A549 (cell line): ENCODE data around the gene WDR48. TPM values are rescaled to one million over a fixed set of nuclear protein-coding genes. Genes with fewer than 3 reads are reported as not detected.

Source experiments
- ATAC-seq, 2 experiments: fragments of 200-7000 bp in 1 of 2; fragments of >200 bp in 1 of 2; cut with Nextera tagmentation in 1 of 2; cut with Tn5 transposase in 1 of 2; 3 replicates each; pipeline versions ENCODE4 v1.8.0 to v1.9.1; 2018 to 2020; ENCODE audit warnings: mild to moderate bottlenecking in 1 of 2, moderate library complexity in 1 of 2
- CTCF ChIA-PET: fragments of 300-600 bp; sonication (Branson Sonifier 250); formaldehyde crosslinking; extraction: SDS; loops from one replicate; lab custom pipeline; 2021; ENCODE audit warnings: antibody characterized with exemption, inconsistent platforms; lab: Yijun Ruan, JAX
- POLR2A ChIA-PET: fragments of 350-600 bp; formaldehyde crosslinking; extraction: SDS; loops from one replicate; lab custom pipeline; 2021; ENCODE audit warnings: antibody characterized with exemption, inconsistent platforms; lab: Yijun Ruan, JAX
- DNase-seq, 2 experiments: peaks; one replicate each; pipeline versions ENCODE4 v3.0.0 to v3.0.0-alpha.2; 2011 to 2016; ENCODE audit warnings: low read depth in 1 of 2, low spot score in 1 of 2
- FAIRE-seq: peaks from 2 replicates; lab custom pipeline; 2011; peaks lifted over from hg19 to GRCh38; lab: Jason Lieb, UNC
- H3K27ac ChIP-seq, 2 experiments: fragments of >200 bp; sonication (Bioruptor Twin); formaldehyde crosslinking; 3 replicates each; pipeline ENCODE4 v1.5.1; 2016 to 2017
- H3K4me1 ChIP-seq: fragments of >200 bp; sonication (Bioruptor Twin); formaldehyde crosslinking; 3 replicates; pipeline ENCODE4 v1.6.1; 2016
- H3K4me2 ChIP-seq: fragments of >200 bp; sonication (Bioruptor Twin); formaldehyde crosslinking; 3 replicates; pipeline ENCODE4 v1.6.1; 2016
- H3K4me3 ChIP-seq: fragments of >200 bp; sonication (Bioruptor Twin); formaldehyde crosslinking; 3 replicates; pipeline ENCODE4 v1.5.1; 2016
- H3K9me3 ChIP-seq: fragments of >200 bp; sonication (Bioruptor Twin); formaldehyde crosslinking; 3 replicates; pipeline ENCODE4 v1.6.1; 2016
- CHD4 ChIP-seq: fragments of 200-600 bp; sonication (generic); IDR thresholded peaks from 2 replicates; pipeline ENCODE4 v1.6.1; 2016; ENCODE audit warnings: antibody characterized with exemption, mild to moderate bottlenecking, borderline replicate concordance
- CTCF ChIP-seq: fragments of >200 bp; sonication (Bioruptor Twin); formaldehyde crosslinking; IDR thresholded peaks from 3 replicates; pipeline ENCODE4 v1.5.1; 2016
- EHF ChIP-seq: fragments of 250-450 bp; sonication (Bioruptor Pico); IDR thresholded peaks from 2 replicates; pipeline ENCODE4 v1.5.0; 2020; ENCODE audit warnings: mild to moderate bottlenecking
- ELK1 ChIP-seq: fragments of 150-350 bp; IDR thresholded peaks from 2 replicates; pipeline ENCODE4 v1.6.1; 2014; ENCODE audit warnings: low read depth, mild to moderate bottlenecking, low read length
- EP300 ChIP-seq, 2 experiments: fragments of >200 bp; sonication (Bioruptor Twin); formaldehyde crosslinking; IDR thresholded peaks; 2 replicates in 1 of 2; 3 replicates in 1 of 2; pipeline ENCODE4 v1.6.1; 2016 to 2017
- ESRRA ChIP-seq: fragments of 150-350 bp; IDR thresholded peaks from 2 replicates; pipeline ENCODE4 v1.6.1; 2014; ENCODE audit warnings: mild to moderate bottlenecking, low read length, borderline replicate concordance
- FOXS1 ChIP-seq: fragments of 250-450 bp; sonication (Bioruptor Pico); IDR thresholded peaks from 2 replicates; pipeline ENCODE4 v1.5.0; 2020; ENCODE audit warnings: mild to moderate bottlenecking, moderate library complexity
- HDAC2 ChIP-seq: fragments of 200-600 bp; sonication (generic); IDR thresholded peaks from 2 replicates; pipeline ENCODE4 v1.6.1; 2016
- HEYL ChIP-seq: fragments of 250-450 bp; sonication (Bioruptor Pico); IDR thresholded peaks from 2 replicates; pipeline ENCODE4 v1.8.0; 2021; ENCODE audit warnings: mild to moderate bottlenecking, moderate library complexity
- HOXA7 ChIP-seq: fragments of 250-450 bp; sonication (Bioruptor Pico); IDR thresholded peaks from 2 replicates; pipeline ENCODE4 v1.5.0; 2020; ENCODE audit warnings: mild to moderate bottlenecking, moderate library complexity
- KDM1A ChIP-seq: fragments of 200-600 bp; sonication (generic); IDR thresholded peaks from 2 replicates; pipeline ENCODE4 v1.6.1; 2016; ENCODE audit warnings: low read depth, mild to moderate bottlenecking
- KDM5A ChIP-seq: fragments of 200-600 bp; sonication (generic); IDR thresholded peaks from 2 replicates; pipeline ENCODE4 v1.6.1; 2016; ENCODE audit warnings: antibody characterized with exemption, mild to moderate bottlenecking
- MAFK ChIP-seq: fragments of 450-650 bp; IDR thresholded peaks from 2 replicates; pipeline ENCODE4 v1.6.1; 2014; ENCODE audit not compliant: partially characterized antibody
- PBX3 ChIP-seq: IDR thresholded peaks from 2 replicates; pipeline ENCODE4 v1.6.1; 2012
- PHF8 ChIP-seq: fragments of 200-600 bp; sonication (generic); IDR thresholded peaks from 2 replicates; pipeline ENCODE4 v1.6.1; 2016; ENCODE audit warnings: low read depth, mild to moderate bottlenecking, antibody characterized with exemption, moderate library complexity, borderline replicate concordance
- POLR2A ChIP-seq: IDR thresholded peaks from 2 replicates; pipeline ENCODE4 v1.6.1; 2012; ENCODE audit warnings: mild to moderate bottlenecking, low read length
- RCOR1 ChIP-seq: fragments of 150-350 bp; IDR thresholded peaks from 2 replicates; pipeline ENCODE4 v1.6.1; 2014; ENCODE audit warnings: antibody characterized with exemption, low read length, low read depth
- REST ChIP-seq: fragments of 200-600 bp; sonication (generic); IDR thresholded peaks from 2 replicates; pipeline ENCODE4 v1.6.1; 2016; ENCODE audit warnings: antibody characterized with exemption, mild to moderate bottlenecking, moderate library complexity
- RFX5 ChIP-seq: fragments of 450-650 bp; IDR thresholded peaks from 2 replicates; pipeline ENCODE4 v1.7.1; 2014; ENCODE audit warnings: antibody characterized with exemption, mild to moderate bottlenecking, moderate library complexity
- RNF2 ChIP-seq: fragments of 200-600 bp; sonication (generic); IDR thresholded peaks from 2 replicates; pipeline ENCODE4 v1.6.1; 2016; ENCODE audit warnings: low read depth, mild to moderate bottlenecking, antibody characterized with exemption, moderate library complexity, borderline replicate concordance
- SMC3 ChIP-seq: fragments of >200 bp; sonication (Bioruptor Twin); formaldehyde crosslinking; IDR thresholded peaks from 3 replicates; pipeline ENCODE4 v1.6.1; 2018; ENCODE audit warnings: inconsistent platforms
- TFCP2L1 ChIP-seq: fragments of 250-450 bp; sonication (Bioruptor Pico); IDR thresholded peaks from 2 replicates; pipeline ENCODE4 v1.5.0; 2021; ENCODE audit warnings: mild to moderate bottlenecking
- ZNF302 ChIP-seq: fragments of 250-450 bp; sonication (Bioruptor Pico); IDR thresholded peaks from 2 replicates; pipeline ENCODE4 v1.9.0; 2021; ENCODE audit warnings: inconsistent platforms, mild to moderate bottlenecking, moderate library complexity
- ZSCAN20 ChIP-seq: fragments of 250-450 bp; sonication (Bioruptor Pico); IDR thresholded peaks from 2 replicates; pipeline ENCODE4 v1.8.0; 2022; ENCODE audit warnings: mild to moderate bottlenecking, moderate library complexity
- polyA plus RNA-seq, 4 experiments: library from polyadenylated mRNA; depleted of rRNA in 3 of 4; stranded (reverse); fragments of >200 nt; fragmentation: RNase III in 1 of 4; extraction: RNeasy Plus Mini Kit Qiagen cat#74134 plus additional on column Dnase treatment in 1 of 4; gene quantifications; 2 replicates in 3 of 4; 3 replicates in 1 of 4; pipeline ENCODE4 v1.2.3, GENCODE V29; 2011 to 2017

The WDR48 gene
- polyA plus RNA-seq, 2 of the 4 experiments (the other 2 are of a cell fraction) = 18.8 to 41.0 TPM

GRCh38 chr3:39038165-39038564 lies 13.7 kb upstream of the WDR48 start:
- Histone ChIP-seq H3K27ac (no peak overlapping the region), H3K4me3 (no peak overlapping the region), H3K4me2 (no peak overlapping the region), H3K4me1 (no peaks in the 10 kb centered on the region), H3K9me3 (peaks cover 5% of the 10 kb centered on the region; the same call in 2 of the 3 replicates)
- no peak for FAIRE-seq
- no peak for TF ChIP-seq EHF (CRISPR knock-in tag)
- no peak for TF ChIP-seq KDM1A
- no peak for TF ChIP-seq PBX3
- TF ChIP-seq KDM5A = no peak
- TF ChIP-seq SMC3 = no peak
- TF ChIP-seq ZNF302 (CRISPR knock-in tag) = no peak
- TF ChIP-seq CTCF = no peak
- no peak for TF ChIP-seq EP300 (IDR thresholded peaks at IDR 0.05)
- TF ChIP-seq MAFK = no peak
- TF ChIP-seq HEYL (CRISPR knock-in tag) = no peak
- no peak for TF ChIP-seq TFCP2L1 (CRISPR knock-in tag)
- no peak for TF ChIP-seq RNF2
- no peak for TF ChIP-seq HOXA7 (CRISPR knock-in tag)
- TF ChIP-seq RCOR1 = no peak
- TF ChIP-seq ELK1 = no peak
- no peak for TF ChIP-seq ZSCAN20 (CRISPR knock-in tag)
- no peak for DNase-seq
- ChIA-PET POLR2A (no interaction called here), CTCF (no interaction called here)
- ATAC-seq = no peak

GRCh38 chr3:39050029-39050428 lies 1.8 kb upstream of the WDR48 start:
- CTCF ChIA-PET = no interaction called here
- ATAC-seq (no peak), FAIRE-seq (no peak)
- TF ChIP-seq ELK1 = no peak
- TF ChIP-seq PHF8 = no peak
- TF ChIP-seq CHD4 = no peak
- no peak for TF ChIP-seq RCOR1
- TF ChIP-seq ESRRA = no peak
- TF ChIP-seq RNF2 = no peak
- no peak for TF ChIP-seq POLR2A
- TF ChIP-seq RFX5 = no peak
- no peak for TF ChIP-seq HDAC2
- no peak for TF ChIP-seq FOXS1
- no peak for TF ChIP-seq REST
- TF ChIP-seq, all 56 proteins: peak for 0
- H3K9me3 ChIP-seq = no peaks in the 10 kb centered on the region
- no peak overlapping the region for H3K4me2 ChIP-seq
- H3K4me3 ChIP-seq = no peak overlapping the region
- POLR2A ChIA-PET = no interaction called here
- DNase-seq = no peak
- H3K27ac ChIP-seq = no peak overlapping the region
- 0 out of 3 replicates have a peak, but pooled peaks cover 5% of the 10 kb centered on the region for H3K4me1 ChIP-seq
